Erythroblast (primary cell): ENCODE results near the gene DNAJA2.

Source experiments
- DNase-seq, 2 experiments: peaks; one replicate each; lab custom pipeline; 2025; lab: John Stamatoyannopoulos, UW
- GATA1 ChIP-seq: IDR thresholded peaks from 2 replicates; pipeline ENCODE4 v1.6.1; 2011; ENCODE audit warnings: low read depth, mild to moderate bottlenecking, control low read depth, low read length, moderate library complexity
- POLR2A ChIP-seq: IDR thresholded peaks from 2 replicates; pipeline ENCODE4 v1.6.1; 2011; ENCODE audit warnings: mild to moderate bottlenecking, low read length

Gene DNAJA2

DNA sequence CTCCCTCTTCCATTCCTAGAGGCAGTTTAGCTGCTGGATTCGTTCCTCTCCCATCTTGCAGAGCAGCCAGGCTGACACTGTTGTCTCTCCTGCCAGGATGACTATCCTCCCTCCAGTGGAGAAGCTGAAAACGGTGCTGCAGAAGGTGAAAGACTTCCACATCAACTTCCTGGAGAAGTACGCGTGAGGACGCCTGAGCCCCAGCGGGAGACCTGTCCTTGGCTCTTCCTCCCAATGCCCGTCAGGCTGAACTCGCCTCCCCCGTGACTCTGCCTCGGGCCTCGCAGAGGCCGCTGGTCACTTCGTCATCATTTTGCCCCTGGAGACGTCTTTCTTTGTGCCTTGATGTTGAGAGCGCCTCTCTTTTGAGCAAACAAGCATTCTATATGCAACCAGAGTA is 44.7 kb downstream of the DNAJA2 start:
- DNase-seq = no peak
- TF ChIP-seq GATA1 (no peak), POLR2A (no peak)

DNA sequence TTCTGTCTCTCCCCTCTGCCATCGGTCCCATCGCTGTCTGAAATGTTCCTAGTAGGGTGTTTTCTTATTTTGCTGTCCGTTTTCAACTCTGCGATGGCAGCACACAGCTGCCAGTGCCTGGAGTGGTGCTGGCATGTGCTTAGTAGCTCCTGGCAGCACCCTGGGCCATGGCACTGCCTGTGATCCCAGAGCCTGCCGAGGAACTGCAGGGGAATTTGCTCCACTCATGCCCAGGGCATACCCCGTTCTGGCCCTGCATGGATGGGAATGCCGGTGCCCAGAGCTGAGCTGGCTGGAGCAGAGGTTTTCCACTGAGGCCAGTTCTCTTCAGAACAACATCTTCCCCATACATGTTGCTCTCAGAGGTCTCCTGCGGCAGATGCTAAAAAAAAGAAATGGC is 46.2 kb downstream of the DNAJA2 start:
- DNase-seq = no peak
- TF ChIP-seq POLR2A (no peak), GATA1 (no peak)

DNA sequence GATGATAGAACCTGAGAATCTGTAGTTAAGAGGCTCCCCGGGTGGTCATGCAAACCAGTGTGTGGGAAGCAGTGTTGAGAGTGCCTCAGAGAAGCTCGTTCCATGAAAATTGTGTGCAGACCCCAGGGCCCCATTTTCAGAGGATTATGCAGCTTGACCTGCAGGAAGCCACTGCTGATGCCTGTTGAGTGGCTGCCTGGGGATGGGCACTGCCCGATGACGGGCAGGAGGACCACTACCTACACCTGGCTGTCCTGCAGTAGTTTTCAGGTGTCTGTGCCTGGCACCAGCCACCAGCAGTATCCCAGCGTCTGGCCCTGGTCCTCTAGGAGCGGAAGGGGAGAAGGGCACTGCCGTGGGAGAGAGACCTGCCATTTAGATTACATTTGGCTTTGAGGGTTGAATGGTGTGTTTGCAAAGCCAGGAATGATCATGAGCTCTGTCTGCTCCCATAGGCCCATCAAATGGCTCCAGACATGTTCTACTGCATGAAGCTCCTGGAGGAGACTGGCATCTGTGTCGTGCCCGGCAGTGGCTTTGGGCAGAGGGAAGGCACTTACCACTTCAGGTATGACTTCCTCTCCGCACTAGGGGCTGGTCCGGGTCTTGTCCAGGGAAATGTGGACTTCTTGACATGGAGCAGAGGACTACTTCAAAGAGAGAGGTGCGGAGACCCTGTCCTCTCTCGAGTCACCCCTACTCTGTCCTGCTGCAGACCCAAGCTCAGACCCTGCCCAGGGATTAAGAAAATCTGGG is 46.8 kb downstream of the DNAJA2 start:
- DNase-seq = no peak
- no peak for TF ChIP-seq POLR2A
- TF ChIP-seq GATA1 = no peak

DNA sequence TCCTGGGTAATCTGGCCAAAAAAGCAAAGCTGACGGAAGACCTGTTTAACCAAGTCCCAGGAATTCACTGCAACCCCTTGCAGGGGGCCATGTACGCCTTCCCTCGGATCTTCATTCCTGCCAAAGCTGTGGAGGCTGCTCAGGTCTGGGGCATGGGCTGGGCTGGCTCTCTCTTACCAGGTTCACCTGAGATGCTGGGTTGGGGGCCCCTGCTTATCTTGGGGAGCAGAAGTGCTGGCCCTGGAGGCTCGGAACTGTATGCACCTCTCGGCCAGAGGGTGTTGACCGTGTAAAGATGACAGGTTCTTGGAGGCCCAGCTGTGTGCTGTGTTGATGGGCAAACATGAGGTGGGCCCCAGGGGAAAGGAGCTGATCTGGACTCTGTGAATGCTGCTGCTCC is 49.1 kb downstream of the DNAJA2 start:
- TF ChIP-seq GATA1 = no peak
- TF ChIP-seq POLR2A = no peak

DNA sequence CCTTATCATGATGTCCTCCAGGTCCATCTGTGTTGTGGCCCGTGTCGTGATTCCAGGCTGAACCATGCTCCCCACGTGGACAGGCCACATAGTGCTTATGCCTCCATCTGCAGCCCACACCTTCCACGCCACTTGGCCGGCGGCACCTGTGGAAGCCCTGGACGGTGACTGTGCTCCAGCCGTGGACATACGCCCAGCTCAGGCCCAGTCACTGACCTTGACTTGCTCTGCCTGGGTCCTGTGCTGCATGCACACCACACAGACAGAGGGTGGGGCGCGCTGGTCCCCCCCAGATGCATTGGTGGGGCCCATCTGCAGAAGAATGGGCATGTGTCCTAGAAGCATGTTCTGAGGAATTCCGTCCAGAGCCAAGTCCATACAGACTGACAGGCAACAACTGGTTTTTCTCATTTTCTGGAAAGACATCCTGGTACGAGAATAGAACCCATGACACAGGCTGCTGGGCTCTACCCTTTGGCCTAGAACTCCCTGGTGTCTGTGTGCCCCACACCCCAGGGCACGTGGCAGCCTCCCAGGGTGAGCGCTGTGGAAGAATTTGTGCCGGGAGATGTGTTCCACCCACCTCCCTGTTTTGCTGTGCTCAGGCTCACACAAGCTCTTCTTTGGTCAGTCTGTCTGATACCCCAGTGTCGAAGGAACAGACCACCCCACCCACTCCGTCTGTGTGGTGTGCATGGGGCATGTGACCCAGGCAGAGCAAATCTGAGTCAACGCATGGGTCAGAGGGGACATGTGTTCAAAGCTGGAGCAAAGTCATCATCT is 49.8 kb downstream of the DNAJA2 start:
- TF ChIP-seq GATA1 (no peak), POLR2A (no peak)
- no peak for DNase-seq

More for the DNA sequence above, 49.1 kb downstream of the DNAJA2 start:
- no peak for DNase-seq

DNA sequence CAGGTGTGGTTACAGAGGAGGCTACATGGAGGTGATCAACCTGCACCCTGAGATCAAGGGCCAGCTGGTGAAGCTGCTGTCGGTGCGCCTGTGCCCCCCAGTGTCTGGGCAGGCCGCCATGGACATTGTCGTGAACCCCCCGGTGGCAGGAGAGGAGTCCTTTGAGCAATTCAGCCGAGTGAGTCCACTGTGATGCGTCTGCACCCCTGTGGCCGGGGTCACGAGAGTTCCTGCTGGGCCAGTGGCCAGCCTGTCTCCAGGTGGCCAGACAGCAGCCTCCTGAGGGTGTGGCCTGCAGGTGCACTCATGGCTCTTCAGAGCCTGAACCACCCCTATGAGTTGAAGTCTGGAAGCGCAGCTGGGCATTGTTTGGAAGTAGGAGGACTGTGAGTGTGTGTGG is 51.2 kb downstream of the DNAJA2 start:
- no peak for DNase-seq
- no peak for TF ChIP-seq GATA1
- TF ChIP-seq POLR2A = no peak

DNA sequence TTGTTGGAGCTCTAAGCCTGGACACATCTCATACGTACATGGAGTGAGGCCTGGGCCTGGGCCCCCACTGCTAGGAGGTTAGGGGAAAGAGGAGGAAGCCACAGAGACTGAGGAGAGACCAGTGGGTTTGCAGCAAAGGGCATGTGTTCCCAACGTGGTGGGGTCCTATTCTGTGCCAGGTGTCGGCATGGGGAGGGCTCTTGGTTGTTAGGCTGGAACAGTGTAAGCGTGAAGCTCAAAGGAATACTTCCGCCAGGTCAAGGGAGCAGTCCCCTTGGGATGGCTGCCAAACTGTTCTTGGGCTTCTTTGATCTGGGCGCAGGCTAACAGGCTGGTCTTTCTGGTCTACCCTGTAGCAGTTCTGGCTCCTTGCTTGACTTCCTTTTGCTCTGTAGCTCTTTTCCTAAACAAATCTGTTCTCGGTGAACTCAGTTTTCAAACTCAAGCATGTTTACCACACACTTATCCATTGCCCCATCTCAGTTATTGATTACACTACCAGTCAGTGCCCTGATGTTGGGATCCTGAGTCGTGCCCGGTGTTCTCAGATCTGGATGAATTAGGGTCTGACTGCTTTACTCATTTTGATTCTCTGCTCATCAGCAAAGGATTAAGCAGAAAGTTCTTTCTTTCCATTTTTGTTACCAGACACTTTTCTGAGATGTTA is 52.9 kb downstream of the DNAJA2 start:
- TF ChIP-seq GATA1 (no peak), POLR2A (no peak)
- no peak for DNase-seq

DNA sequence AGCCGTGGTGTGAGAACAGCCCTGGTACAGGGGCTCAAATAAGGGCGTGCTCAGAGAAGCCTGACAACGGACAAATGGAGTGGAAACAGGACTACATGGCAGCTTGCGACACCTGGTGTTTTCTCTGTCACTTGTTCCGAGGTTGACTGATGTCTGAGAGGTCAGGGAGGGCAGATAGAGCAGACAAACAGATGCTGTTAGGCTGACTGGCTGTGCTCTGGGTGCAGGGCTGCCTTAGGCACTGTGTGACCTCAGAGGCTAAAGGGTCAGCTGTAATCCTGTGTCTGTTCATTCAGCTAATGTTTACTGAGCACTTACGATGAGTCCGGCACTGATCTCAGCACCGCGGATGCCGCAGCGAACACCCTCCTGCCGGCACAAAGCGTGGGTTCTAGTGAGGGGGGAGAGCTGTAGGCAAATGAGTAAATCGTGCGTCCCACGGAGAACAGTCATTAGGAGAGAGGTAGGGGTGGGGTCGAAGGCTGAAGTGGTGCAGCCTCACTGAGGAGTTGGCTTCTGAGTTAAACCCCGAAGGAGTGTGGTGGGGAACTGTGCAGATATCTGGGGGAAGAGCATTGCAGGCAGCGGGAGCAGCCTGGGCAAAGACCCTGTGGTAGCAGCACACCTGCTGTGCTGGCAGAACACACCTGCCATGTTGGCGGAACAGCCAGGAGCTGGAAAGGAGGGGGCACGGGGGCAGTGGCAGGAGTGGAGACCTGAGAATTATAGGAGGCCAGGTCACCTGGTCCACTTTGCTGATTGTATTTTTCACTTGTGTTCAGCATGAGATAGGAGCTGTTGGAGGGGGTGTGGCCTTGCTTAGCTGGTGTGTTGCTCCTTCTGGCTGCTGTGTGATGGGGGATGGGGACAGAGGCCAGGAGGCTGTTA is 54.3 kb downstream of the DNAJA2 start:
- peak in 1 of 2 experiments; percentile 19 for DNase-seq
- TF ChIP-seq POLR2A = no peak
- no peak for TF ChIP-seq GATA1

DNA sequence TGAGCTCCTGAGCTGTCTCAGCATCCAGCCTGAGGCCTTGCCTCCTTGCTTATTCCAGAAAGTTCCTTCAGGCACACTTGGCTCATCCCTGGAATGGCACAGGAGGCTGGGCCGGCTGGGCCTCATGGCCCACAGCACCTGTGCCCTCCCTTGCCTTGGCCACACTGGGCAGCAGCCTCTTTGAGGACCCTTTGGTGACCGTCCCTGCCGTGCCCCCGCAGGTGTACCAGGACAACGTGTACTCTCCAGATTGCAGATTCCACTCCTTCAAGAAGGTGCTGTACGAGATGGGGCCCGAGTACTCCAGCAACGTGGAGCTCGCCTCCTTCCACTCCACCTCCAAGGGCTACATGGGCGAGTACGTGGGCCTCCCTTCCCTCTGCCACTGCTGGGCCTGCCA is 55.1 kb downstream of the DNAJA2 start:
- TF ChIP-seq GATA1 (no peak), POLR2A (no peak)
- no peak for DNase-seq

DNA sequence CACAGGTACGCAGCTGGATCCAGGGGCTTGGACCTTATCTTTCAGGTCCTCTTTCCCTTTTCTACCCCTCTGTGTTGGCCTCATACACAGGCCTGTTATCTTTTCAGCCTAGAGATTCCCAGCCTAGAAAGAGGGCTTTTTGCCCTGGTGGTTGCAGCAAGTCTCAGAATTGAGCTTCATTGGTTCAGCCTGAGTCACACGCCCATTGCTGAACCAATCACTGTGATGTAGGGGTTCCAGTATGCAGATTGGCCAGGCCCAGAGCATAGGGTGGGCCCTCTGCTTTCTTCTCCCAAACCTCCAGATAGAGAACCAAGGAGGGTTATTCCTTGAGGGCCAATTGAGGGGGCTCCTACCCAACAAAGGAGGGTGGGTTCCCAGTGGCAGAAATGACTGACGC is 56.5 kb downstream of the DNAJA2 start:
- peak; percentile 40 to 52 for DNase-seq
- TF ChIP-seq GATA1 (no peak), POLR2A (no peak)

DNA sequence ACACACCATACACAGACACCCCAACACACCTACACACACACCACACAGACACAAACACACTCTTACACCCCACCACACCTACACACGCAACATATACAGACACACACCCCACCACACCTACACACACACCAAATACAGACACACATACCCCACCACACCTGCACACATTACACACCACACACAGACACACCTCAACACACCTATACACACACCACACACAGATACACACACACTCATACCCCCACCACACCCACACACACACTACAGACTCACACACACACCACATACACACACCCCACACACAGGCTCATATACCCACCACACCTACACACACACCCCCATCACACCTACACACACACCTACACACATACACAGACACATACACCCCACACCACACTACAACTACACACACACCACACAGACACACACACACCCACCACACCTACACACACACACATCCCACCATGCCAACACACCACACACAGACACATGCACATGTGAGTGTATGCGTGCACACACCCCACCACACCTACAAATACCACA is 57.9 kb downstream of the DNAJA2 start:
- no peak for DNase-seq
- TF ChIP-seq POLR2A (no peak), GATA1 (no peak)

DNA sequence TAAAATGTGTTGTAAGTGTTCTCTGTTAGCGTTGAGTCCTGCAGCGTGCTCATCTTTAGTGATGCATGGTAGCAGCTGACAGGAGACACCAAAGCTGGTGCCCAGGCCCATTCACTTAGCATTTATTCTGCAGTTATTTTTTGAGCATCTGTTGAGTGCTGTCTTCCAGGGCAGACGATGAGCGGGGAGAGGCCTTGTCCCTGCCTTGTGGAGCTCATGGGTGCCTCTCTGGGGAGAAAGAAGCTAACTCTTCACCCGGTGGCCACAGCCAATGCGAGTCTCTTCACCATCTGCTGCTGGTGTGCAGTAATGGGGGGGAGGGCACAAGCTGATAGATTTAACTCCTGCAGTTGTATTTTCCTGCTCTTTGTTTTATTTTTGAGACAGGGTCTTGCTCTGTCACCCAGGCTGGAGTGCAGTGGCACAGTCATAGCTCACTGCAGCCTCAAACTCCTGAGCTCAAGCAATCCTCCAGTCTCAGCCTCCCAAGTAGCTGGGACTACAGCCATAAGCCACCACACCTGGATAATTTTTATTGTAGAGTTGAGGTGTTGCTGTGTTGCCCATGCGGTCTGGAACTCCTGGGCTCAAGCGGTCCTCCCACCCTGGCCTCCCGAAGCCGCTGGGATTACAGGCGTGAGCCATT is 58.8 kb downstream of the DNAJA2 start:
- TF ChIP-seq POLR2A (no peak), GATA1 (no peak)
- DNase-seq = no peak
